Tibial nerve (tissue), 4 donors: ENCODE measurements around the gene TLR6.

Source experiments
- EP300 ChIP-seq, 2 donors: sonication (generic); formaldehyde crosslinking; IDR thresholded peaks; one replicate each; pipeline ENCODE4 v1.6.1; 2017; ENCODE audit warnings: antibody characterized with exemption in 2 of 2, mild to moderate bottlenecking in 1 of 2
- POLR2A ChIP-seq, 2 donors: fragments of 450-650 bp; IDR thresholded peaks; one replicate each; pipeline ENCODE4 v1.6.1; 2017; ENCODE audit warnings: antibody characterized with exemption in 2 of 2, mild to moderate bottlenecking in 2 of 2, moderate library complexity in 2 of 2
- TF ChIP-seq, protein P1 (sequence below), 5 experiments: fragments of 200-600 bp in 3 of 5; fragments of 450-650 bp in 2 of 5; sonication (generic) in 3 of 5; IDR thresholded peaks; one replicate each; pipeline ENCODE4 v1.5.1; 2016 to 2019; ENCODE audit warnings: antibody characterized with exemption in 5 of 5, mild to moderate bottlenecking in 3 of 5, moderate library complexity in 2 of 5

DNA sequence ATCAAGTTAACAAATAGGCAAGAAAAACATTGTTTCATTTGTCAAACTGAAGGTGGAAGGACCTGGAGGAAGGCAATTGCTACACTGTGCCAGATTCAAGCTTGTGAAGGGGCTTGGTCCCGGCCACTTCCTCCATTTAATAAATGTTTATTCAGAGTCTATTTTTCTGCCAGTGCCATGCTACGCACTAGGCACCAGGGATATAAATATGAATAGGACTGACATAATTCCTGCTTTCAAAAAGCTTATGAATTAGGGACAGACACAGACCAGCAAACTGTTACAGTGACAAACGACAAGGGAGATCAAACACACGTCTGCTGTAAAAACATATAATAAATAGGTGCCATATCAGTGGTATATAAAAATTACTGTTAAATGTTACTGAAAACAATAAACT lies 571 bp downstream of the TLR6 start:
- TF ChIP-seq, protein P1, sequence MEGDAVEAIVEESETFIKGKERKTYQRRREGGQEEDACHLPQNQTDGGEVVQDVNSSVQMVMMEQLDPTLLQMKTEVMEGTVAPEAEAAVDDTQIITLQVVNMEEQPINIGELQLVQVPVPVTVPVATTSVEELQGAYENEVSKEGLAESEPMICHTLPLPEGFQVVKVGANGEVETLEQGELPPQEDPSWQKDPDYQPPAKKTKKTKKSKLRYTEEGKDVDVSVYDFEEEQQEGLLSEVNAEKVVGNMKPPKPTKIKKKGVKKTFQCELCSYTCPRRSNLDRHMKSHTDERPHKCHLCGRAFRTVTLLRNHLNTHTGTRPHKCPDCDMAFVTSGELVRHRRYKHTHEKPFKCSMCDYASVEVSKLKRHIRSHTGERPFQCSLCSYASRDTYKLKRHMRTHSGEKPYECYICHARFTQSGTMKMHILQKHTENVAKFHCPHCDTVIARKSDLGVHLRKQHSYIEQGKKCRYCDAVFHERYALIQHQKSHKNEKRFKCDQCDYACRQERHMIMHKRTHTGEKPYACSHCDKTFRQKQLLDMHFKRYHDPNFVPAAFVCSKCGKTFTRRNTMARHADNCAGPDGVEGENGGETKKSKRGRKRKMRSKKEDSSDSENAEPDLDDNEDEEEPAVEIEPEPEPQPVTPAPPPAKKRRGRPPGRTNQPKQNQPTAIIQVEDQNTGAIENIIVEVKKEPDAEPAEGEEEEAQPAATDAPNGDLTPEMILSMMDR (IDR thresholded peaks at IDR 0.05): no peak
- TF ChIP-seq POLR2A (IDR thresholded peaks at IDR 0.05) (no peak), EP300 (IDR thresholded peaks at IDR 0.05) (peak in 1 of 2 donors; percentile 18)
